Left colon (tissue), 2 donors: ENCODE results near the gene CNTN5. TPM values are rescaled to one million over a fixed set of nuclear protein-coding genes. Genes with fewer than 3 reads are reported as not detected.
"Not testable (repeated sequence)": the region's sequence is repeated elsewhere in the genome, so short reads cannot be mapped to it uniquely, and the experiment has no call there.

Experiments
- ATAC-seq: fragments of 200-7000 bp; cut with Tn5 transposase; one replicate; pipeline ENCODE4 v1.9.1; 2020; ENCODE audit warnings: mild to moderate bottlenecking, moderate library complexity
- DNase-seq, 2 donors: peaks; one replicate each; pipeline ENCODE4 v3.0.0-alpha.2; 2020
- intact Hi-C, 2 donors: fragments of 100-400 bp; cut with DNase I in 1 of 2; cut with micrococcal nuclease in 1 of 2; formaldehyde crosslinking; loops; one replicate each; pipeline versions ENCODE4 v1.11.2 to v1.14.0; 2022; cut with DNase I, micrococcal nuclease
- total RNA-seq, 2 donors: library from RNA; stranded (reverse); fragmentation: NEBNext Ultra II Directional; extraction: Animal tissue kit (Norgen Biotek cat#: 25700); gene quantifications; one replicate each; pipeline ENCODE4 v1.2.1, GENCODE V29; 2021
- donor health status: DM: no; HTN: no; CAD: no.
- donor health status: DM: yes; HTN: yes; CAD: no.

CNTN5 gene
- total RNA-seq, 2 donors from 2014 or later, result not detected

DNA sequence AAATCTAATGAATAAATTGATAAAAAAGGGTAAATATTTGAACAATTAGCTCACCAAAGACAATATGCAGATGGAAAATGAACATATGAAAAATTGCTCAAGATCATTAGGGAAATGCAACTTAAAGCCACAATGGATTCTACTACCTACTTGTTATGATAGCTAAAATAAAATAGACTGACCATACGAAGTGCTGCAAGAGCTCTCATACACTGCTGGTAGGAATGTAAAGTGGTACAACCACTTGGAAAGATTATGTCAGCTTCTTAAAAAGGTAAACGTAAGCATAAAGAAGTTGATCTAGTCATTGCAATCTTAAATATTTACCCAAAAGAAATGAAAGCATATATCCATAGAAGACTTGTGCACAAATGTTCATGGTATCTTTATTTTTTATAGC lies 1162.2 kb downstream of the CNTN5 start:
- ATAC-seq (no peak), DNase-seq (no peak)
- intact Hi-C loops, result no loop called here

- ATAC-seq, result no peak
- intact Hi-C loops, result no loop called here
- DNase-seq, result no peak
Observed at GRCh38 chr11:100185588-100185987, 1164.8 kb downstream of the CNTN5 start.

- ATAC-seq (no peak), DNase-seq (no peak)
- intact Hi-C loops, result no loop called here
Observed at GRCh38 chr11:100188137-100188783, 1167.5 kb downstream of the CNTN5 start.

- intact Hi-C loops, result no loop called here
- ATAC-seq, result no peak
- no peak for DNase-seq
Observed at GRCh38 chr11:100190395-100190794, 1169.6 kb downstream of the CNTN5 start.

GRCh38 chr11:100192181-100192580 lies 1171.4 kb downstream of the CNTN5 start:
- intact Hi-C loops, result no loop called here
- DNase-seq (no peak), ATAC-seq (no peak)

GRCh38 chr11:100203789-100204188 lies 1183.0 kb downstream of the CNTN5 start:
- ATAC-seq, result no peak
- intact Hi-C loops, result no loop called here
- no peak for DNase-seq

GRCh38 chr11:100205926-100206325 lies 1185.2 kb downstream of the CNTN5 start:
- DNase-seq, result no peak
- ATAC-seq, result no peak
- intact Hi-C loops, result no loop called here

- intact Hi-C loops, result no loop called here
- ATAC-seq, result no peak
- DNase-seq, result no peak
Observed at GRCh38 chr11:100208207-100208606, 1187.5 kb downstream of the CNTN5 start.

DNA sequence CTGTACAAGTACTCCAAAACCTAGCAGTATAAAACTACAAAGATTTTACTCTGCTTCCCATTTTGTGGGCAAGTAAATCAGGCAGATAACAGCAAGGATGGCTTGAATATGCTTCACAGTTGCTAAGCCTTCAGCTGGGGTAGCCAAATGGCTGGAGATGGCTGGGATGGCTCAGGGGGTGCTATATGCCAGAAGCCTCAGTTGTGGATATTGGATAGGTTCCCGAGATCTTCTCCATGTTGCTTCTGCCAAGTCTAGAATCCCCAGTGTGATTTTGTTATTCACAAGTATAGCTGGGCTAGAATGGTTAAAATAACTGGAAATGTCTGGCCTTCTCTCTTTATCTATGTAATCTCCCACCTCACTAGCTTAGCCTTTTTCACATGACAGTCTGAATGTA lies 1194.0 kb downstream of the CNTN5 start:
- no peak for ATAC-seq
- intact Hi-C loops, result no loop called here
- no peak for DNase-seq

- DNase-seq, result no peak
- no peak for ATAC-seq
- intact Hi-C loops, result no loop called here
Observed at GRCh38 chr11:100220801-100221200, 1200.1 kb downstream of the CNTN5 start.

- DNase-seq, result no peak
- no peak for ATAC-seq
- intact Hi-C loops, result no loop called here
Observed at GRCh38 chr11:100221791-100222190, 1201.0 kb downstream of the CNTN5 start.

DNA sequence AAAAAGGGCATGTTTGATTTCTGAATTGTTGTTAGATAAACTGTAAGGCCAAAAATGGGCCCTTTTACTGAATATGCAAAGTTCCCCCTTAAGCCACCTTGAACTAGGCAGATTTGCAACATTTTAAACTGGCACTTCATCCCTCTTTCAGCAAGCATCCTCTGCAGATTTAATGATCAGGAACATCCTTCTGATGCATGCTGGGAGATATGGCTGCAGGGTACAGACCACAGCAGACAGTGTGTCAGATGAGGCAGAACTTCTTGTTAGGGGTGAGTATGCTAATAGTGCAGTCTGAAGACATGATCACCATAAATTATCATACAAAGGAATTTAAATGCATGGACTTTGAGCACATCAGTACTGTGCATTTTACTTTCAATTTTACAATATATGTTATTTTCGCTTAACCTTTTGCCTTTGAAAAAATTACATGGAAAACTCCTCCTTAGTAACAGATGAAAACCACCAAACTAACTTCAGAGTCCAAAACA lies 1203.8 kb downstream of the CNTN5 start:
- intact Hi-C loops, result no loop called here
- ATAC-seq, result no peak
- DNase-seq, result no peak

DNA sequence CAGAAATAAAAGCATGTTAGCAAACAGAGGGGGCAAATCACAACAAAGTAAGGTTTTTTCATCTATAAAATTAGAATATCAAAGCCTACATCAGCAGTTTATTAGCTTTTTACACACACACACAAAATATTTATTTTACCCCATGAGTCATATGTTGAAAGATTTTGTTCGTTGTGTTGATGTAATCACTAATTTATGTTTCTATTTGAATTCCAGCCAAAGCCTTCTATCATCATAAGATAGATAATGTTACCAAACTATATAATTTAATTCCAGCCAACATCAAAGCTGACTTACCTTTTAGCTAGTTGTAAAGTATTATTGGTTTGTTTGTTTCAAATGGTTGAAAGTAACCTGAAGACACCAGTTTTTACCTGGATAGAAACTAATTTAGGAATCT lies 1208.3 kb downstream of the CNTN5 start:
- ATAC-seq, result no peak
- intact Hi-C loops, result no loop called here
- no peak for DNase-seq

DNA sequence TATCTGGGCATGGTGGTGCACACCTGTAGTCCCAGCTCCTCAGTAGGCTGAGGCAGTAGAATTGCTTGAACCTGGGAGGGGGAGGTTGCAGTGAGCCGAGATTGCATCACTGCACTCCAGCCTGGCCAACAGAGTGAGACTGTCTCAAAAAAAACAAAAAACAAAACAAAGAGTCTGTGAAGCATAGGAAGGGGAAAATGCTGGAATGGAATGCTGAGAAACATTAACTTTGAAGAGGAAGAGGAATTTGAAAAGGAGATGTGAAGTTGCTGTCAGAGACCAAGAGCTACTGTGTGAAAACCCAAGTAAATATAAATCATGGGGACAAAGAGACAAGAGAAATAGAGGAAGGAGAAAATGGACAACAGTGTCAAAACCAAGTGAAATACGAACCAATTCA lies 1211.3 kb downstream of the CNTN5 start:
- intact Hi-C loops, result no loop called here
- DNase-seq (no peak), ATAC-seq (no peak)

DNA sequence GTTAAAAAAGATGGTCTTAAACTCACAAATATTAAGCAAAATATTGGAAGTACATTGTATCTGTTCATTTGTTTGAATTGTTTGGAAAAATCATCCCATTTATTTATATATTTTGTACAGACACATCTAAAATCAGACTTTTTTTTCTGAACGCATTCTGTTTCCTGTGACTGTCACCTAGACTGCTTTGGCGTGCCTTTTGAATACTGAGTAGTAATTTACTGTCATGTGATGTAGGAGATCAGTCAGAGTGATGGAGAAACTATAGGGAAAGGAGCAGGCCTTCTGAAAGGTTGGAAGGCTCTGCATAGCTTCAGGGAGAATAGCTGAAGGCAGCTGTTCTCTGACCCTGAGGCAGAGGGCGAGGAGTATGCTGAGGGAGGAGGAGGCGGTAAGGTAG lies 1214.3 kb downstream of the CNTN5 start:
- ATAC-seq, result no peak

GRCh38 chr11:100240025-100240539 lies 1219.3 kb downstream of the CNTN5 start:
- DNase-seq, result no peak
- intact Hi-C loops, result no loop called here
- no peak for ATAC-seq

More for the DNA sequence above, 1214.3 kb downstream of the CNTN5 start:
- no peak for DNase-seq
- intact Hi-C loops, result no loop called here

DNA sequence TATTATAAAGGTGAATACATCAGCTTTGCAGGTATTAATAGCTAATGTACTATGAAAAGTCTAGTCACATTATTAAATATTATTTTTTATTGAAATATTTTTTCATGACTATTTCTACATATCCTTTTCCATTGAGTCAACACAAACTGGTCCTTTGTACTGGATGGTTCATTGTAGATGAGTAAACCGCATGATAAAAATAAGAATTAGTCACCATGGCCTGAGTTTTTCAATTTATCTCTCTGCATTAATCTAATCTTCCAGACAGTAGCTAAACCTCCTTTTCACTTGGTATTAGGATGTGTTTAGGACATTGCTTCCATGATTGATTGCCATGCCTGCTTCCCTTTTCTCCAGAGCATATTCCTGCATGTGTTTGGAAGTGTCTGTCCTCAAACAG lies 1227.0 kb downstream of the CNTN5 start:
- intact Hi-C loops, result no loop called here

DNA sequence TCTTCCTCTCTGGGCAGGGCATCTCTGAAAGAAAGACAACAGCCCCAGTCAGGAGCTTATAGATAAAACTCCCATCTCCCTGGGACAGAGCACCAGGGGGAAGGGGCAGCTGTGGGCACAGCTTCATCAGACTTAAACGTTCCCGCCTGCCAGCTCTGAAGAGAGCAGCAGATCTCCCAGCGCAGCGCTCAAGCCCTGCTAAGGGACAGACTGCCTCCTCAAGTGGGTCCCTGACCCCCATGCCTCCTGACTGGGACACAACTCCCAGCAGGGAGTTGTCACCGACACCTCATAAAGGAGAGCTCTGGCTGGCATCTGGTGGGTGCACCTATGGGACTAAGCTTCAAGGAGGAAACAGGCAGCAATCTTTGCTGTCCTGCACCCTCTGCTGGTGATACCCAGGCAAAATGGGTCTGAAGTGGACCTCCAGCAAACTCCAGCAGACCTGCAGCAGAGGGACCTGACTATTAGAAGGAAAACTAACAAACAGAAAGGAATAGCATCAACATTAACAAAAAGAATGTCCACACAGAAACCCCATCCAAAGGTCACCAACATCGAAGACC lies 1236.6 kb downstream of the CNTN5 start:
- DNase-seq, intact Hi-C loops, ATAC-seq: not testable (repeated sequence)

More for the DNA sequence above, 1227.0 kb downstream of the CNTN5 start:
- DNase-seq (no peak), ATAC-seq (no peak)

GRCh38 chr11:100269516-100269915 lies 1248.8 kb downstream of the CNTN5 start:
- ATAC-seq (no peak), DNase-seq (no peak)
- intact Hi-C loops, result no loop called here

DNA sequence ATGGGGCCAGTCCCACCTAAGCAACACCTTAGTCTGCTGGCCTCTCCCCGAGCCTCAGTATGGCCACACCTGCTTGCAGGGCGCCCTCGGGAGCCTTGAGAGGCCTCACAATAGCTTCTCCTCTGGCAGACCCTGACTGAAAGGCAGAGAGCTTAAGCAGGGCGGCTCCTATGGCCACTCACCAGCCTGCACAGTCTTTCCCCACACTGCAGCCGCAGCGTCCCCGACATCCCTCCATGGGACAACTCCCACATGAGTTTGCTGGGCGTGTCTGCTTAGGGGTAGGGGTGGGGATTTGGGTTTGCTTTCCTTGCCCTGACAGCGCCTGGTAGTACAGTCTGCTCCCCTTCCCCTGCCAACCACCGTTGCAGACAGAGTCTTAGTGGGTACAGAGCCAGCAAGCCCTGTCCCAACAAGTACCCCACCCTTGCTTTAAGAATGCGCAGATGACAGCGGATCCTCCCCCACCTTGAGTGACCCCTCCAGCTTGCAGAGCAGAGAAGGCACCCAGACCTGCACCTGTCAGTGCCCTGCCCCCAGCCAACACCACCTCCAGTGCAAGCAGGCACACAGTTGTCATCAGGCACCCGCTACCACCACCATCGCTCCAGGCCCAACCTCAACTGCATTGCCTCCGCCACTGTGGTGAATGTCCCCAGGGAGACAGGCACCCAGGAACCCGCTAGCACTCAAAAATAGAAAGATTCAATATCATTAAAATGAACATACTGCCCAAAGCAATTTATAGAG lies 1252.5 kb downstream of the CNTN5 start:
- intact Hi-C loops, result no loop called here
- DNase-seq (no peak), ATAC-seq (no peak)
